Measurements from ENCODE around the gene ECHDC3. TPM values are rescaled to one million over a fixed set of nuclear protein-coding genes. Genes with fewer than 3 reads are reported as not detected.

Gene ECHDC3
- total RNA-seq, 1 donor from 2014 or later = 6.1 TPM

DNA sequence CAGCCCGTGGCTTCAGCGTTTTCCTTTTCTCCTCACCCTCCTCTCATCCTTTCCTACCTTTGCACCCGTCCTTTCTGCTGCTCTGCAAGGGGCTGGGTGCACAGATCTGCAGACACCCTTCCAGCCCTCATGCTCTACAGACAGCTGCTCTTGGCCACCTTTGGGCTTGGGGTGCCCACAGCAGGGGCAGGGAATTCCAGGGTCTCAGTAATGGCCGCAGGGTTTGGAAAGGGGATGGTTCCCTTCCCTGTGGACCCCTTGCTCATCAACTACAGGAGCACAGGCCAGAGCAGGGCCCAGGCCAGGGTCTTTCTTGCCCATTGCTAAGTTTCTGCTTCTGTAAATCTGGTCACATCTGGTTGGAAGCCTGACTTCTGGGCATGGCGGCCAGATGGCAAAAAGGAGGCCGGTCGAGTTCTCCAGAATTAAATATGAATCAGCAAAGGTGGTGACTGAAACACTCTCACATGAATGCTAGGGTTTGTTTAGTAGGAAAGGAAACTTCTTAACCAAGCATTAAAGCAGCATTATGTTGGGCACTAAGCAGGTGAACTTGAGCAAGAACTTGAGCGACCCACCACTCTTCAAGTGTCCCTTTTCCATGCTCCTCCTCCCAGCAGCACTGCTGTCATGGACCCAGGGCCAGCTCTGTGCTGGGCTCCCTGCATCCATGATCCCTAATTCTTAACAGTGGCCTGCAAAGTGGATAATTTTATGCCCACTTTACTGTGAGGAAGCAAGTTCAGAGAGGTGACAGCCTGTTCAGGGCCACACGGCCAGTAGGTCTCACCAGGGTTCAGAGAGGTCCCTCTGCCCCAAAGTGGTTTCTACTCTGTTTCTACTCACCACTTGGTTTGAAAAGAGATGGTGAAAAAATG is 1.5 kb downstream of the ECHDC3 start:
- H3K4me3 Mint-ChIP-seq (ENCODE audit: unreplicated experiment) = no peak overlapping the region
- peak overlapping the region; percentile 36 for H3K27ac Mint-ChIP-seq (ENCODE audit: unreplicated experiment)
- peaks cover 7% of the 10 kb centered on the region for H3K27me3 Mint-ChIP-seq (ENCODE audit: unreplicated experiment)
- H3K4me1 Mint-ChIP-seq (ENCODE audit: unreplicated experiment) = no peaks in the 10 kb centered on the region
- TF ChIP-seq CTCF (IDR thresholded peaks at IDR 0.05; ENCODE audit: unreplicated experiment) = no peak
- DNase-seq (ENCODE audit: low spot score) = no peak
- H3K36me3 Mint-ChIP-seq (ENCODE audit: low read depth, unreplicated experiment) = peaks cover 8% of the 10 kb centered on the region
- H3K9me3 Mint-ChIP-seq (ENCODE audit: unreplicated experiment) = no peaks in the 10 kb centered on the region

DNA sequence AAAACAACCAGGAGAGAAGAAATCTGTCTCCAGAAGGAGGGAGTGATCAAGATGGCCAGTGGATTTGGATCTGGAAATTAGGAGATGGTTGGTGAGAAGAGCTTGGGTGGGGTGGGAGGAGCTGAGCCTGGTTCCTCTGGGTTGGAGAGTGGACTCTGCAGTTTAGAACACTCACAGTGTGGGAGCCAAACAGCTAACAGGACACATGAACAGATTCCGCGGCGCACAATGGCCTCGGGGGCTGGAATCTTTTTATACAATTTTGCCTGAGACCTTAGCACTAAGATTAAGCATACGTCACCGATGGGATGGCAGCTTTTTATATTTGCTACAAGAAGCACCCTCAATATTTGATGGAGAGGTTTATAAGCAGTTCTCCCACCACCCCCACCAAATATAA is 2.9 kb downstream of the ECHDC3 start:
- TF ChIP-seq CTCF (IDR thresholded peaks at IDR 0.05; ENCODE audit: unreplicated experiment) = no peak
- no peaks in the 10 kb centered on the region for H3K4me1 Mint-ChIP-seq (ENCODE audit: unreplicated experiment)
- H3K27ac Mint-ChIP-seq (ENCODE audit: unreplicated experiment) = no peak overlapping the region
- H3K27me3 Mint-ChIP-seq (ENCODE audit: unreplicated experiment) = peaks cover 7% of the 10 kb centered on the region
- H3K9me3 Mint-ChIP-seq (ENCODE audit: unreplicated experiment) = no peaks in the 10 kb centered on the region
- no peak for DNase-seq (ENCODE audit: low spot score)
- no peak overlapping the region for H3K4me3 Mint-ChIP-seq (ENCODE audit: unreplicated experiment)
- H3K36me3 Mint-ChIP-seq (ENCODE audit: low read depth, unreplicated experiment) = peaks cover 8% of the 10 kb centered on the region

- H3K27me3 Mint-ChIP-seq (ENCODE audit: unreplicated experiment) = peaks cover 2% of the 10 kb centered on the region
- H3K27ac Mint-ChIP-seq (ENCODE audit: unreplicated experiment) = no peak overlapping the region
- H3K4me1 Mint-ChIP-seq (ENCODE audit: unreplicated experiment) = no peaks in the 10 kb centered on the region
- no peak for TF ChIP-seq CTCF (IDR thresholded peaks at IDR 0.05; ENCODE audit: unreplicated experiment)
- H3K9me3 Mint-ChIP-seq (ENCODE audit: unreplicated experiment) = no peaks in the 10 kb centered on the region
- peaks cover 5% of the 10 kb centered on the region for H3K36me3 Mint-ChIP-seq (ENCODE audit: low read depth, unreplicated experiment)
- no peak for DNase-seq (ENCODE audit: low spot score)
- H3K4me3 Mint-ChIP-seq (ENCODE audit: unreplicated experiment) = no peak overlapping the region
Measured at GRCh38 chr10:11746883-11747539, 4.8 kb downstream of the ECHDC3 start.

DNA sequence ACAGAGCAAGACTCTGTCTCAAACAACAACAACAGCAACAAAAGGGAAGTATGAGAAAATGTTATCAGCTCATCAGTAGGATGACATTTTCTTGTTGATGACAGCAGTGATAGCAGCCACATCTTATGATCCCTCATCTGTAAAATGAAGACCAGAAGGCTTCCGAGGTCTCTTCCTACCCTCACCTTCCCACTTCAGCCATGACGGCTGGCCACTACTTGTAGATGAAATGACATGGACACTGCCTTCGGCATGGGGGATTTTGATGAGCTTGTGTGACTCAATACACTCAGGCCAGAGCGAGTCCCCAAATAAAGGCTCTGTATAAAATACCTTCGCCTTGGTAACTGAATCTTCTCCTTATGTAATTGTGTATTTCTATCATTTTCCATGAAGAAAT is 6.7 kb downstream of the ECHDC3 start:
- no peaks in the 10 kb centered on the region for H3K9me3 Mint-ChIP-seq (ENCODE audit: unreplicated experiment)
- no peak for TF ChIP-seq CTCF (IDR thresholded peaks at IDR 0.05; ENCODE audit: unreplicated experiment)
- H3K4me3 Mint-ChIP-seq (ENCODE audit: unreplicated experiment) = no peak overlapping the region
- H3K27ac Mint-ChIP-seq (ENCODE audit: unreplicated experiment) = no peak overlapping the region
- H3K36me3 Mint-ChIP-seq (ENCODE audit: low read depth, unreplicated experiment) = peaks cover 5% of the 10 kb centered on the region
- DNase-seq (ENCODE audit: low spot score) = no peak
- H3K27me3 Mint-ChIP-seq (ENCODE audit: unreplicated experiment) = peaks cover 2% of the 10 kb centered on the region
- H3K4me1 Mint-ChIP-seq (ENCODE audit: unreplicated experiment) = no peaks in the 10 kb centered on the region

GRCh38 chr10:11750420-11750819 is 8.2 kb downstream of the ECHDC3 start:
- Mint-ChIP-seq H3K4me1 (ENCODE audit: unreplicated experiment) (no peaks in the 10 kb centered on the region), H3K27me3 (ENCODE audit: unreplicated experiment) (no peaks in the 10 kb centered on the region), H3K27ac (ENCODE audit: unreplicated experiment) (no peak overlapping the region), H3K36me3 (ENCODE audit: low read depth, unreplicated experiment) (no peaks in the 10 kb centered on the region), H3K9me3 (ENCODE audit: unreplicated experiment) (no peaks in the 10 kb centered on the region), H3K4me3 (ENCODE audit: unreplicated experiment) (no peak overlapping the region)
- DNase-seq (ENCODE audit: low spot score) = no peak
- TF ChIP-seq CTCF (IDR thresholded peaks at IDR 0.05; ENCODE audit: unreplicated experiment) = no peak

Measured in endothelial cell (in vitro differentiated cells).